Neural progenitor cell (in vitro differentiated cells): ENCODE measurements around the gene MID1.

ENCODE experiments used
- EZH2 ChIP-seq: fragments of 200-600 bp; sonication (generic); IDR thresholded peaks from 2 replicates; pipeline ENCODE4 v1.6.1; 2017; ENCODE audit warnings: antibody characterized with exemption, mild to moderate bottlenecking, moderate library complexity
- EZH2phosphoT487 ChIP-seq: fragments of 200-600 bp; sonication (generic); IDR thresholded peaks from 2 replicates; pipeline ENCODE4 v1.6.1; 2017; ENCODE audit warnings: antibody characterized with exemption
- TF ChIP-seq, protein P1 (sequence below): fragments of 200-600 bp; sonication (generic); IDR thresholded peaks from 2 replicates; pipeline ENCODE4 v1.5.1; 2017; ENCODE audit warnings: antibody characterized with exemption, mild to moderate bottlenecking

DNA sequence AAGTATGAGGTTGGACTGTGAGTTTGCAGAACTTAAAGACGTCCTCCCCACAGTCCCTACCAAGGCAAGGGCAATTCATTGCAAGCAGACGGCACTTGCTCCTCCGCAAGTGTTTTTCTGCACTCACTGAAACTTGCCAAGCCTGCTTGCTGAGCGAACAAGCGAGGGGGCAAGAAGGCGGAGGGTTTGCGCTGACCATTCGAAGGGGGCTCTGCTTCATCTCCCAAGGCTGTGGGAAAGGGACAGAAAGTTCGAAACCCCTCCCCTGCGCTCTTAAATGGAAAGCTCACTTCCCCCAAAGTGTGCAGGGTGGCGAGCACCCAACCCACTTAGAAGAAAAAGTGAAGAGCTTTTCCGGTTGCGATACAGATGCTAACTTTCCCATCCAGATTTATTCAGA is 1.4 kb downstream of the MID1 start:
- TF ChIP-seq, protein P1, sequence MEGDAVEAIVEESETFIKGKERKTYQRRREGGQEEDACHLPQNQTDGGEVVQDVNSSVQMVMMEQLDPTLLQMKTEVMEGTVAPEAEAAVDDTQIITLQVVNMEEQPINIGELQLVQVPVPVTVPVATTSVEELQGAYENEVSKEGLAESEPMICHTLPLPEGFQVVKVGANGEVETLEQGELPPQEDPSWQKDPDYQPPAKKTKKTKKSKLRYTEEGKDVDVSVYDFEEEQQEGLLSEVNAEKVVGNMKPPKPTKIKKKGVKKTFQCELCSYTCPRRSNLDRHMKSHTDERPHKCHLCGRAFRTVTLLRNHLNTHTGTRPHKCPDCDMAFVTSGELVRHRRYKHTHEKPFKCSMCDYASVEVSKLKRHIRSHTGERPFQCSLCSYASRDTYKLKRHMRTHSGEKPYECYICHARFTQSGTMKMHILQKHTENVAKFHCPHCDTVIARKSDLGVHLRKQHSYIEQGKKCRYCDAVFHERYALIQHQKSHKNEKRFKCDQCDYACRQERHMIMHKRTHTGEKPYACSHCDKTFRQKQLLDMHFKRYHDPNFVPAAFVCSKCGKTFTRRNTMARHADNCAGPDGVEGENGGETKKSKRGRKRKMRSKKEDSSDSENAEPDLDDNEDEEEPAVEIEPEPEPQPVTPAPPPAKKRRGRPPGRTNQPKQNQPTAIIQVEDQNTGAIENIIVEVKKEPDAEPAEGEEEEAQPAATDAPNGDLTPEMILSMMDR: no peak
- TF ChIP-seq EZH2phosphoT487 (no peak), EZH2 (no peak)
